Heart right ventricle (tissue), 16 donors: ENCODE measurements around the gene LPP. TPM values are rescaled to one million over a fixed set of nuclear protein-coding genes. Genes with fewer than 3 reads are reported as not detected.
A peak's percentile ranks its signal among the peaks of the same experiment; 100 is the strongest.

Experiments
- ATAC-seq, 8 donors: fragments of 200-7000 bp; cut with Tn5 transposase; one replicate each; pipeline ENCODE4 v1.9.1; 2020; ENCODE audit warnings: mild to moderate bottlenecking in 8 of 8, moderate library complexity in 8 of 8, moderate number of reproducible peaks in 1 of 8
- DNase-seq, 2 donors: peaks; one replicate each; pipeline ENCODE4 v3.0.0-alpha.2; 2020
- H3K27ac ChIP-seq, 10 donors: fragments of 200-600 bp; sonication (generic) in 2 of 10; one replicate each; pipeline versions ENCODE4 v1.5.0 to v1.8.0; 2020 to 2022; ENCODE audit warnings: mild to moderate bottlenecking in 3 of 10
- H3K27me3 ChIP-seq, 7 donors: fragments of 200-600 bp; one replicate each; pipeline ENCODE4 v1.8.0; 2021 to 2022; ENCODE audit warnings: mild to moderate bottlenecking in 2 of 7
- H3K36me3 ChIP-seq, 9 donors: fragments of 200-600 bp; sonication (generic) in 1 of 9; one replicate each; pipeline versions ENCODE4 v1.5.0 to v1.8.0; 2020 to 2022; ENCODE audit warnings: mild to moderate bottlenecking in 2 of 9
- H3K4me1 ChIP-seq, 9 donors: fragments of 200-600 bp; sonication (generic) in 1 of 9; one replicate each; pipeline versions ENCODE4 v1.5.0 to v1.8.0; 2020 to 2022; ENCODE audit warnings: mild to moderate bottlenecking in 4 of 9
- H3K4me3 ChIP-seq, 10 donors: fragments of 200-600 bp; sonication (generic) in 2 of 10; one replicate each; pipeline versions ENCODE4 v1.5.0 to v1.8.0; 2020 to 2022; ENCODE audit warnings: mild to moderate bottlenecking in 7 of 10, moderate library complexity in 2 of 10
- H3K9me3 ChIP-seq, 11 donors: fragments of 200-600 bp in 10 of 11; sonication (generic) in 2 of 11; one replicate each; pipeline versions ENCODE4 v1.5.0 to v1.8.0; 2013 to 2022; ENCODE audit warnings: mild to moderate bottlenecking in 2 of 11, control low read depth in 1 of 11, moderate library complexity in 1 of 11
- WGBS, 2 donors: extraction: QIAGEN DNeasy Blood & Tissue Kit; methylation state at CpG; one replicate each; pipeline ENCODE4 v1.1.7; 2013; ENCODE audit warnings: inconsistent platforms in 1 of 2; 5-methylcytosine and 5-hydroxymethylcytosine counted together
- intact Hi-C, 10 donors: fragments of 100-400 bp; cut with DNase I; formaldehyde crosslinking; loops; one replicate each; pipeline versions ENCODE4 v1.11.1 to v1.14.2; 2022
- polyA plus RNA-seq, 2 donors: library from polyadenylated mRNA; stranded (reverse); fragments of 200-250 nt; gene quantifications; one replicate each; pipeline ENCODE4 v1.2.3, GENCODE V29; 2013
- total RNA-seq, 10 donors: library from RNA; stranded (reverse); fragmentation: NEBNext Ultra II Directional in 3 of 10; extraction: Animal tissue kit (Norgen Biotek cat#: 25700) in 3 of 10; gene quantifications; one replicate each; pipeline versions ENCODE4 v1.2.1 to v1.2.4, GENCODE V29; 2021 to 2023
- TF ChIP-seq, protein P1 (sequence below), 9 donors: fragments of 200-600 bp; sonication (generic) in 2 of 9; IDR thresholded peaks; one replicate each; pipeline versions ENCODE4 v1.5.0 to v1.8.0; 2021 to 2022; ENCODE audit warnings: antibody characterized with exemption in 9 of 9, mild to moderate bottlenecking in 5 of 9, moderate library complexity in 1 of 9
- donor health status: Arrhythmogenic right ventricular cardiomyopathy.
- donor health status: ischemic (EF 13 %, LVEDD 7.1; RV severe dilation, severe dysfunction).
- donor health status: healthy with polysubstance abuse.
- donor health status: DM: no; HTN: yes; CAD: no.
- donor health status: DM: no; HTN: no; CAD: no.
- donor health status: ischemic (EF 25% LVEDD 6.9; RV normal size, moderate dysfunction).
- donor health status: ischemic (EF 25% LVEDD 5.7; RV mildly dilated, moderate dysfunction).
- donor health status: healthy.
- donor health status: DM: yes; HTN: yes; CAD: no.
- donor health status: Ischemic cardiomyopathy.
- donor health status: ischemic (EF 35%, LVEDD 5.7; RV mildly dilated, moderate dysfunction).
- donor health status: nonischemic (EF 11% LVEDD 7.7; RV severe dilation, severe dysfunction).
- donor health status: DM: yes; HTN: yes; CAD: no.
- donor health status: PGD.
- donor health status: ischemic (EF 29% LVEDD 5.4; RV normal size, mild dysfunction).
- donor health status: nonischemic (EF 23%, LVEDD 6.1; RV moderate dilation, normal function).

The LPP gene
- total and polyA plus RNA-seq, 12 donors: 8.5 to 188 (median 140) TPM

DNA sequence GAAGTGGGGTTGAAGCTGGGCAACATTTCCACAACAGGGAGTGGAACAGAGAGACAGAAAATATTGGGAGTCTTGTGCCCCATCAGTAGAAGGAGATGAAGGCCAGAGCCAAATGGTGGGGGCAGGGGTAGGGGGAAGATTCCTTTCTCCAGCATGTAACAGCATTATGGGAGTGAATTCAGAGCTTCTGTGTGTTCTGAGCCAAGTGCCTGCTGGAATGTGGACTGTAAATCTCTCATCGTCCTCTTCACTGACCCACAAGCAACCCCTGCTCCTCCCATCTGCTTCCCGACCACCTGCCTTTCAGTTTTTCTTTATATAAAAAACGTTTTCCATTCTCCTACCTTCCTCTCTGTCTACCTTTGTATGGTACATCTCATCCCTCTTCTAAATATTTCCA lies 673.6 kb downstream of the LPP start:
- H3K36me3 ChIP-seq: no peaks in the 10 kb centered on the region
- H3K27me3 ChIP-seq: no peaks in the 10 kb centered on the region
- no peak overlapping the region for H3K27ac ChIP-seq
- ATAC-seq: no peak
- peaks cover 0 to 4% (median 0%) of the 10 kb centered on the region in 11 donors for H3K9me3 ChIP-seq
- DNase-seq: no peak
- TF ChIP-seq, protein P1, sequence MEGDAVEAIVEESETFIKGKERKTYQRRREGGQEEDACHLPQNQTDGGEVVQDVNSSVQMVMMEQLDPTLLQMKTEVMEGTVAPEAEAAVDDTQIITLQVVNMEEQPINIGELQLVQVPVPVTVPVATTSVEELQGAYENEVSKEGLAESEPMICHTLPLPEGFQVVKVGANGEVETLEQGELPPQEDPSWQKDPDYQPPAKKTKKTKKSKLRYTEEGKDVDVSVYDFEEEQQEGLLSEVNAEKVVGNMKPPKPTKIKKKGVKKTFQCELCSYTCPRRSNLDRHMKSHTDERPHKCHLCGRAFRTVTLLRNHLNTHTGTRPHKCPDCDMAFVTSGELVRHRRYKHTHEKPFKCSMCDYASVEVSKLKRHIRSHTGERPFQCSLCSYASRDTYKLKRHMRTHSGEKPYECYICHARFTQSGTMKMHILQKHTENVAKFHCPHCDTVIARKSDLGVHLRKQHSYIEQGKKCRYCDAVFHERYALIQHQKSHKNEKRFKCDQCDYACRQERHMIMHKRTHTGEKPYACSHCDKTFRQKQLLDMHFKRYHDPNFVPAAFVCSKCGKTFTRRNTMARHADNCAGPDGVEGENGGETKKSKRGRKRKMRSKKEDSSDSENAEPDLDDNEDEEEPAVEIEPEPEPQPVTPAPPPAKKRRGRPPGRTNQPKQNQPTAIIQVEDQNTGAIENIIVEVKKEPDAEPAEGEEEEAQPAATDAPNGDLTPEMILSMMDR (IDR thresholded peaks at IDR 0.05): no peak
- peaks cover 0 to 34% (median 7%) of the 10 kb centered on the region in 9 donors for H3K4me1 ChIP-seq
- intact Hi-C loops: no loop called here
- 38 to 67% methylated on average over 3 of the region's 3 CpGs for WGBS, 2 donors
- no peak overlapping the region for H3K4me3 ChIP-seq

DNA sequence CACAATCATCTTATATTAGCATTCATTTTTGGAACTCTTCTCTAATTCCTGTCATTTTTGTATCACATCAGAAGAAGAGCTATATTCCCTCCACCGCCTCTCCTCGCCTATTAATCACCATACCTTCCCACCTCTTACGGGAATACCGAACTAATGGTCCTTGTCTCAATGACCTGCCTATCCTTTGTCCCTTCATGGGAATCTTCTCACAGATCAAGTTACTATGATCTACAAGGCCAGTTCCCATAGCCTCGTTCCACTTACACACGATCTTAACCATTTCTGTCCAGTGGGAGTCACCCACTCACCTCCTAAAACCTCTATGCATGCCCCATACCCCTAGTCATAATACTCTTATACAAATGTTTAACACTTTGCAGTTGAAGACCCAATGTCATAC lies 675.2 kb downstream of the LPP start:
- Histone ChIP-seq H3K27me3 (no peaks in the 10 kb centered on the region), H3K4me1 (peaks cover 0 to 23% (median 9%) of the 10 kb centered on the region in 9 donors), H3K4me3 (no peak overlapping the region), H3K27ac (no peak overlapping the region), H3K36me3 (no peaks in the 10 kb centered on the region), H3K9me3 (peaks cover 0 to 4% (median 0%) of the 10 kb centered on the region in 11 donors)
- DNase-seq (no peak), ATAC-seq (no peak)
- intact Hi-C loops: no loop called here
- TF ChIP-seq, protein P1 (IDR thresholded peaks at IDR 0.05): no peak
- 88 to 90% methylated on average over 6 of the region's 6 CpGs for WGBS, 2 donors

DNA sequence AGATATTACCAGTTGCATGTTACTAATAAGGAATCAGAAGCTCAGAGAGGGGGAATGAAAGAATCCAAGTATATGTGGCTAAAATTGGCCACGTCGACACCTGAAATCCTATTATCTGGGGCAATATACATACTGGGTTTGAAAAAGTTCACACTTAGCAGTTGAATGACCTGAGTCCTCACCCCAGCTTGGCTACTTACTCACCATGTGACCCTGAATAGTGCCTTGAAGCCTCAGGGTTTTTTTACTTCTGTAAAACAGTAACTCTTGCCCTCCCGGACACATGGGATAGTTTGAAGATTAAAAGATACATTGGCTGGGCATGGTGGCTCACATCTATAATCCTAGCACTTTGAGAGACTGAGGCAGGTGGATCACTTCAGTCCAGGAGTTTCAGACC lies 675.6 kb downstream of the LPP start:
- Histone ChIP-seq H3K27me3 (no peaks in the 10 kb centered on the region), H3K36me3 (no peaks in the 10 kb centered on the region), H3K27ac (peak overlapping the region in 1 of 10 donors; percentile 52), H3K4me3 (no peak overlapping the region), H3K9me3 (peaks cover 0 to 4% (median 0%) of the 10 kb centered on the region in 11 donors), H3K4me1 (peaks cover 0 to 23% (median 9%) of the 10 kb centered on the region in 9 donors)
- 79 to 88% methylated on average over 3 of the region's 3 CpGs for WGBS, 2 donors
- ATAC-seq (no peak), DNase-seq (no peak)
- intact Hi-C loops: no loop called here
- TF ChIP-seq, protein P1 (IDR thresholded peaks at IDR 0.05): no peak

DNA sequence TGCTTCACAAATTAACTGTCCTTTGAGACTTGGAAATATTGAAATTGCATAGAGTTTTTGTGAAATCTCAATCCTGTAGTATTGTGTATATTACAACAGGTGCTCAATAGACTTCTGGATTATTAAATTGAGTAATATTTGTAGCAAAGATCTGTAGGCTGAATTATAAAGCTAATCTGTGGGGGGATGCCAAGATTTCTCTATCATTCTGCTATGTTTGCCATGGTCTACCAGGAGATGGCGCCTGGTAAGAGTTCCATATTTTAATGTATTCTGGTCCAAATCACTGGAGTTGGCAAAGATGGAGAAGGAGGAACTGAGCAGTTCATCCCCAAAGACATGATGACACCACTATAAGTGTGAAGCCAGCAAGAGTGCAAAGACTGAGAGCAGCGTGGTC lies 676.9 kb downstream of the LPP start:
- 96 to 97% methylated on average over 2 of the region's 2 CpGs for whole genome bisulfite sequencing, 2 donors
- ATAC-seq (peak in 1 of 8 donors; percentile 51), DNase-seq (no peak)
- Histone ChIP-seq H3K36me3 (no peaks in the 10 kb centered on the region), H3K27me3 (no peaks in the 10 kb centered on the region), H3K9me3 (peaks cover 0 to 4% (median 0%) of the 10 kb centered on the region in 11 donors), H3K4me1 (peaks cover 0 to 23% (median 9%) of the 10 kb centered on the region in 9 donors), H3K4me3 (no peak overlapping the region), H3K27ac (peak overlapping the region in 1 of 10 donors; percentile 52)
- TF ChIP-seq, protein P1 (IDR thresholded peaks at IDR 0.05): peak in 5 of 9 donors; percentile 7 to 42 (median 13)
- intact Hi-C loops: no loop called here
